WI38 (cell line): ENCODE results near the gene SNU13.

Experiments used
- H3K4me3 ChIP-seq: 2 replicates; pipeline ENCODE4 v1.5.1; 2011; ENCODE audit warnings: low read depth, mild to moderate bottlenecking, control low read depth, low read length
- TF ChIP-seq, protein P1 (sequence below): IDR thresholded peaks from 2 replicates; pipeline ENCODE4 v1.5.1; 2012; ENCODE audit warnings: low read depth, mild to moderate bottlenecking, control low read depth, low read length

The SNU13 gene

DNA sequence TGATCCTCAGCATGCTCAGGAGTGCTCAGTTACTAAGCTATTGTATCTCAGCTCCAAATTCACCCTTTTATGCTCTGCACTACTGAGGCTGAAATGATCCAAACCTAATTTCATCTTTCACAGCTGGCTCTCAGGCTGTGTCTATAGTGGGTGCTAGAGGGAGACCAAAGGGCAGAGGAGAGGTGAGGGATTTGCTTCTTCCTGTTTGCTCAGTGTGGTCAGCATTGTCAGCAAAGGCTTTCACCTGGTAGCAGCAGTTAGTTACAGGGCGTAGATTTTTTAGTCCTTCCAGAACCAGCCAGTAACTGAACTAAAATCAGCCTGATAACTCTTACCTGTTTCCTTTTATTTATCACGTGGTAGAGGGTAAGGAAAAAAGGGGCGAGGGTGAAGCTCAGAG, 34.3 kb downstream of the SNU13 start:
- TF ChIP-seq, protein P1, sequence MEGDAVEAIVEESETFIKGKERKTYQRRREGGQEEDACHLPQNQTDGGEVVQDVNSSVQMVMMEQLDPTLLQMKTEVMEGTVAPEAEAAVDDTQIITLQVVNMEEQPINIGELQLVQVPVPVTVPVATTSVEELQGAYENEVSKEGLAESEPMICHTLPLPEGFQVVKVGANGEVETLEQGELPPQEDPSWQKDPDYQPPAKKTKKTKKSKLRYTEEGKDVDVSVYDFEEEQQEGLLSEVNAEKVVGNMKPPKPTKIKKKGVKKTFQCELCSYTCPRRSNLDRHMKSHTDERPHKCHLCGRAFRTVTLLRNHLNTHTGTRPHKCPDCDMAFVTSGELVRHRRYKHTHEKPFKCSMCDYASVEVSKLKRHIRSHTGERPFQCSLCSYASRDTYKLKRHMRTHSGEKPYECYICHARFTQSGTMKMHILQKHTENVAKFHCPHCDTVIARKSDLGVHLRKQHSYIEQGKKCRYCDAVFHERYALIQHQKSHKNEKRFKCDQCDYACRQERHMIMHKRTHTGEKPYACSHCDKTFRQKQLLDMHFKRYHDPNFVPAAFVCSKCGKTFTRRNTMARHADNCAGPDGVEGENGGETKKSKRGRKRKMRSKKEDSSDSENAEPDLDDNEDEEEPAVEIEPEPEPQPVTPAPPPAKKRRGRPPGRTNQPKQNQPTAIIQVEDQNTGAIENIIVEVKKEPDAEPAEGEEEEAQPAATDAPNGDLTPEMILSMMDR = no peak
- H3K4me3 ChIP-seq = no peak overlapping the region

DNA sequence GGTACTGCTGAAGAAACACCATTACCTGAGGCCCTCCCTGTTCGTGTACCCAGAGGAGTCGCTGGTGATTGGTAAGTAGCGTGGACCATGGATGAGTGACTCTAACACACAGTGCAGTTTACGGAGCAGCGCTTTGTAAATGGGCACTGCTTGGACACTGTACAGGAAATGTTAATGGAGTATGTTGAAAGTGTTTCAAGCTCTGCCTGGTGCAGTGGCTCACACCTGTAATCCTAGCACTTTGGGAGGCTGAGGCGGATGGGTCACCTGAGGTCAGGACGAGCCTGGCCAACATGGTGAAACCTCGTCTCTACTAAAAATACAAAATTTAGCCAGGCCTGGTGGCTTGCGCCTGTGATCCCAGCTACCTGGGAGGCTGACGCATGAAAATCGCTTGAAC, 37.8 kb downstream of the SNU13 start:
- TF ChIP-seq, protein P1 = no peak
- H3K4me3 ChIP-seq = no peak overlapping the region

DNA sequence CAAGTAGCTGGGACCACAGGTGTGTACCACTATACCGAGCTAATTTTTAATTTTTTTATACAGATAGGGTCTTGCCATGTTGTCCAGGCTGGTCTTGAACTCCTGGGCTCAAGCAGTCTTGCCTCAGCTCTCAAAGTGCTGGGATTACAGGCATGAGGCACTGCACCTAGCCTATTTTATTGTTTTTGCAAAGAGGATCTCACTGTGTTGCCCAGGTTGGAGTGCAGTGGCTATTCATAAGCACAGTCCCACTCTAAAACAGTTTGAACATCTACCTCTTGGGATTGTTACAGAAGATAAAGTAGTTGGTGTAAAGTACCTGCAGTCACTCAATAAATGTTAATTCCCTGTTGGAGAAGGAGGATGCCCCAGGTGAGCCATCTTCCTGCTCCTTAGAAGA, 38.4 kb downstream of the SNU13 start:
- TF ChIP-seq, protein P1 = no peak
- H3K4me3 ChIP-seq = no peak overlapping the region

DNA sequence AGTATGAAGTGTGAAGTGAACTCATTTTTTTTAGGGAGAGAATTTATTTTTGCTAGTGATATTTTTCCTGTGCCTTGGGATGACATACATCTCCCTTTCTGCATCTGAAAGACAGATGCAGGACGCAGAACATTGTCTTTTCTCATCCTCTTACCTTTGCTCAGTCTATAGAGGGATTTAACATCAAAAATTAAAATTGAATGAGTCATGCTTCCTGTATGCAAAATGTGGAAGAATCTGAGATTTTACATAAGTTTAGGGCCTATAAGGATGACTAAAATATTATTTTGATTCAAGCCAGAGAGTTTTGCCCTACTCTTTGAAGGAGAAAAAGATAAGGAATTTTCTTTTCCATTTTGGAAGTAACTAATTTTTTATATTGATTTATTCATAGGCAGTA, 40.2 kb downstream of the SNU13 start:
- H3K4me3 ChIP-seq = no peak overlapping the region
- TF ChIP-seq, protein P1 = no peak

DNA sequence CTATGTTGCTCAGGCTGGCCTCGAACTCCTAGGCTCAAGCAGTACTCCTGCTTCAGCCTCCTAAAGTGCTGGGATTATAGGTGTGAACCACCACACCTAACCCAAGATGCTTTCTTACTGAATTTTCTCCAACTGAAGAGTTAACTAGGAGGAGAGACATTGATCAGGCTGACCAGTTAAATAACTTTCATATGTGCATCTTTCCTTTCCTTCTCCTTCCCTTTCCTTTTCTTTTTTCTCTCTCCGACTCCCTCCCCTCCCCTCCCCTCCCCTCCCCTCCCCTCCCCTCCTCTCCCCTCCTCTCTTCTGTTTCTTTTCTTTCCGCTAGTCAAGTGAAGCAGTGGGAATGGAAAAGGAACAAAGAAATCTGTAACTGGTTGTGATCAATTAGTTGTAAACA, 40.9 kb downstream of the SNU13 start:
- TF ChIP-seq, protein P1 = no peak
- no peak overlapping the region for H3K4me3 ChIP-seq

DNA sequence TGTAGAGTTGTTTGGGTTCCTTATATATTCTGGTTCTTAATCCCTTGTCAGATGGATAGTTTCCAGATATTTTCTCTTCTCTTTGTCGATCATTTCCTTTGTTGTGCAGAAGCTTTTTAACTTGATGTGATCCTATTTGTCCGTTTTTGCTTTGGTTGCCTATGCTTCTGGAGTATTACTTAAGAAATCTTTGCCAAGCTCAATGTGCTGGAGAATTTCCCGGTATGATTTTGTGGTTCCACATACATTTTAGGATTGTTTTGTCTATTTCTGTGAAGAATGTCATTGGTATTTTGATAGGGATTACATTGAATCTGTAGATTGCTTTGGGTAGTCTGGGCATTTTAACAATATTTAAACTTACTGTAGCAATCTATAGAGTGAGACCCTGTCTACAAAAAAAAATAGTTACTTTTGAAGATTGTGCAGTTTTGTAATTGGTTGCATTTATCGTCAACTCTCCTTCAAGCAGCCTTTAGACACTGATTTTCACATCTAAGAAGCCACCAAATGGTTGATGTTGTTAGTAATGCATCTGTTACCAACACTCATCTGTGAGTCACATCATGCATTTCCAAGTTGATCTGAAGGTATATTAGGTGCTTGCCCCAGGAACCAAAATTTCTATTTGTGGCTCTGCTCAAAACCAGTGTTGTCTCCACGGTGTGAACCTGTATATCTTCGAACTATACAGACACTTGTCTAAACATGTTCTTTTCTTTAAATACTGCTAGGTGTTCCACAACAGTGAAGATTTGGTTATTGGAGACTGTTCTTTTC, 46.1 kb downstream of the SNU13 start:
- H3K4me3 ChIP-seq = no peak overlapping the region
- TF ChIP-seq, protein P1 = no peak

DNA sequence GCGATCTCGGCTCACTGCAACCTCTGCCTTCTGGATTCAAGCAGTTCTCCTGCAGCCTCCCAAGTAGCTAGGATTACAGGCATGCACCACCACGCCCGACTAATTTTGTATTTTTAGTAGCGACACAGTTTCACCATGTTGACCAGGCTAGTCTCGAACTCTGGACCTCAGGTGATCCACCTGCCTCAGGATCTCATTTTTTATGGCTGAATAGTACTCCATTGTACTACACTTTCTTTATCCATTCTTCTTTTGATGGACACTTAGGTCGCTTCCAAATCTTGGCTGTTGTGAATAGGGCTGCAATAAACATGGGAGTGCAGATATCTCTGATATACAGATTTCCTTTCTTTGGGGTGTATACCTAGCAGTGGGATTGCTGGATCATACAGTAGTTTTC, 46.8 kb downstream of the SNU13 start:
- TF ChIP-seq, protein P1 = no peak
- H3K4me3 ChIP-seq = no peak overlapping the region
